D721Med (cell line): ENCODE measurements around the gene TIMM21.
A peak's percentile ranks its signal among the peaks of the same experiment; 100 is the strongest.

ENCODE experiments used
- DNase-seq: peaks from one replicate; pipeline ENCODE4 v3.0.0; 2011; ENCODE audit warnings: low spot score; ENCODE audit not compliant: insufficient read length
- FAIRE-seq: peaks from 2 replicates; lab custom pipeline; 2011; peaks lifted over from hg19 to GRCh38; lab: Jason Lieb, UNC
- TF ChIP-seq, protein P1 (sequence below): IDR thresholded peaks from 2 replicates; pipeline ENCODE4 v1.5.1; 2012; ENCODE audit warnings: mild to moderate bottlenecking, control low read depth; ENCODE audit not compliant: insufficient read depth; ENCODE audit errors: missing control alignments

The TIMM21 gene

DNA sequence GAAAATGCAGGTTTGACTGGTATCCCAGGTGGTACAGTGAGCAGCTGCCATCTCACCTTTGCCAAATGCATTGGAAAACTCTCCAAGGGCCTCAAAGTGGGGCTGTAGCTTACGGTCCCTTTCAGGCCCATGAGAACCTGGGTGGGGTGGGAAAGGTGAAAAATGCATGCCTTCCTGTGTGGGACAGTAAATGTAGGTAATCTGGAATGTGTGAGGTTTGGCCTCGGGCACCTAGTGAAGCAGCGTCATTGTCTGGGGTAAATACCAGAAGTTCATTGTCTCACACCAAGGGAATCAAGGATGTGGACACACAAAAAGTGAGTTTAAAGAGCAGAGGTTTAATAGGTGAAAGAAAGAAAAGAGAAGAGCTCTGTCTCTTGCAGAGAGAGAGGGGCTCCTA lies 36.6 kb downstream of the TIMM21 start:
- TF ChIP-seq, protein P1, sequence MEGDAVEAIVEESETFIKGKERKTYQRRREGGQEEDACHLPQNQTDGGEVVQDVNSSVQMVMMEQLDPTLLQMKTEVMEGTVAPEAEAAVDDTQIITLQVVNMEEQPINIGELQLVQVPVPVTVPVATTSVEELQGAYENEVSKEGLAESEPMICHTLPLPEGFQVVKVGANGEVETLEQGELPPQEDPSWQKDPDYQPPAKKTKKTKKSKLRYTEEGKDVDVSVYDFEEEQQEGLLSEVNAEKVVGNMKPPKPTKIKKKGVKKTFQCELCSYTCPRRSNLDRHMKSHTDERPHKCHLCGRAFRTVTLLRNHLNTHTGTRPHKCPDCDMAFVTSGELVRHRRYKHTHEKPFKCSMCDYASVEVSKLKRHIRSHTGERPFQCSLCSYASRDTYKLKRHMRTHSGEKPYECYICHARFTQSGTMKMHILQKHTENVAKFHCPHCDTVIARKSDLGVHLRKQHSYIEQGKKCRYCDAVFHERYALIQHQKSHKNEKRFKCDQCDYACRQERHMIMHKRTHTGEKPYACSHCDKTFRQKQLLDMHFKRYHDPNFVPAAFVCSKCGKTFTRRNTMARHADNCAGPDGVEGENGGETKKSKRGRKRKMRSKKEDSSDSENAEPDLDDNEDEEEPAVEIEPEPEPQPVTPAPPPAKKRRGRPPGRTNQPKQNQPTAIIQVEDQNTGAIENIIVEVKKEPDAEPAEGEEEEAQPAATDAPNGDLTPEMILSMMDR, result no peak
- peak; percentile 66 for FAIRE-seq

DNA sequence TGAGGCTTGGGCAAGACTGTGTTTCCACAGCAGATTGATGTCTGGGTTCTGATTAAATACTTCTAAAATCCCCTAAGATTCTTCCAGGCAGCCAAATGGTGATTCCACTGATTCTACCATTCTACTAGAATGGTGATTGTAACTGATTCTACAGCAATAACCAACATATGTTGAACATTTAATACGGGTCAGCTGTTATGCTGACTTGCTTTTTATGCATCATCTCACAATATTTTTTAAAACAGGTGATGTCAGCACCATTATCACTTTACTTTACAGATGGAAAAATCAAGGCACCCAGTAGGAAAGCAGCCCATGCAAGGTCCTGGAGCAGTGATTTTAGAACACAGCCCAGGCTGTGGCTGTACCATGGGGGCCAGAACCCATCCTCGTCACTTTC lies 37.5 kb downstream of the TIMM21 start:
- peak; percentile 90 for FAIRE-seq
- no peak for DNase-seq
- TF ChIP-seq, protein P1, result no peak

More for the DNA sequence above, 36.6 kb downstream of the TIMM21 start:
- DNase-seq, result no peak

DNA sequence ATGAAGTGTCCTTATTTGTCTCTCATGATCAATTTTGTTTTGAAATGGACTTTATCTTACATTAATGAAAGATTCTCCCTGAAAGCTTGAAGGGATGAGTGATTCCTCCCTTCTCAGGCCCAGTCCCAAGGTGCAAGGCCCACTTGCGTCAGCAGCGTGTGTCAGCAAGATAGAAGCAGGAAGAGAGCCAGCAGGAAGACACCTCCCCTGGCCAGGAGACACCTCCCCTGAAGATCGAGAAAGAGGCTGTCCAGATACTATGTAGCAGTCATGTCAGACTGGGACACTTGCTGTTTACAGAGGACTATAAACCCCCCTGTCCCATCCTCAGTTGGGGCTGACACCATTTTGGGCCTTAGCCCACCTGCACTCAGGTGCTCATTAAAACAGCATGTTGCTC lies 38.3 kb downstream of the TIMM21 start:
- FAIRE-seq (peak; percentile 93), DNase-seq (no peak)
- TF ChIP-seq, protein P1, result no peak

DNA sequence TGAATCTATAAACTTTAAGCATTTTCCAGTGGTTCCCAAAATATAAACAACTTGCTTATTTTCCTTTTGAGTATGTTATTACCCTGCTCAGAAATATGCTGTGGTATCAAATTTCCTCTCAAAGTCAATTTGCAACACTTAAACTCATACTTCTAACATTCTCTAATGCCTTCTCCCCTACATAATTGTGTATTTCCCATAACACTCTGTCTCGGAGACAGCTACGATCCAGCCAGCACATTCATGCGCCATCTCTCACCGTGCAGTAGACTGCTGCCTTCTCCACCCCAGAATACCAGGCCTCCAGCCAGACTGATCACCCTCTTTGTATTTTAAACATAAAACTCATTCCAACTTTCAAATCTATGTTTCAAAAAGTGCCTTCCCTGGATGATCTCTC lies 41.8 kb downstream of the TIMM21 start:
- DNase-seq (no peak), FAIRE-seq (peak; percentile 87)
- TF ChIP-seq, protein P1, result no peak

DNA sequence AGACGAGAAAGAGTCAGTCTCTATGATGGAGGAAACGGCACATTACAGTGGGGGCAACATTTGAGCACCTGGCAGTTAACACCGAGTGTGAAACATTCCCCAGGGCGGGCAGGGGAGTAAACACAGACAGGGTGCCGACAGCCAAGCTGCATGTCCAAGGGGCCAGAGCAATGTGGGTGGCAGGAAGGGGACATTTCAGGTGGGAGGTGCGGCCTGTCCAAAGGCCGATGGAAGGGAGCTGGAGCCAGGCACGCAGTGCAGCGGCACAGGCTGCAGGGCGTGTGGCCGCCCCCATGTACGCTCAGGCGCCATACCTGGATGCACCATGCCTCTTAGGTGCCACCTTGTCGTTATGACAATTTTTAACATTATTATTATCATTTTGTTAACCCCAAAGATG lies 43.3 kb downstream of the TIMM21 start:
- TF ChIP-seq, protein P1, result no peak
- DNase-seq (no peak), FAIRE-seq (no peak)

DNA sequence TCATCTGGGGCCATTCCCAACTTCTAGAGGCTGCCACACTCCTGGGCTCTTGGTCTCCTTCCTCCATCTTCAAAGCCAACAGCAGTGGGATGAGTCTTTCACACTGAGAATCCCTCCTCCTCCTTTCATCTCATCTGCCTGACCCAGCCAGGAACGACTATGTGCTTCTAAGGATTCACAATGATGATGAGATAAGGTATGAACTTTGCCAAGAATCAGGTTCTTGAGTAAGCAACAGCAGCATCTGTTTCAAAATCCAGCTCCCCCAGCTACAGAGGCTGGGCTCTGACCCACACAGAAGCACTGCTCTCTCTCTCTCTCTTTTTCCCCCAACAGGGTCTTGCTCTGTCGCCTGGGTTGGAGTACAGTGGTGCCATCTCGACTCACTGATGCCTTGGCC lies 46.4 kb downstream of the TIMM21 start:
- no peak for FAIRE-seq
- no peak for DNase-seq
- TF ChIP-seq, protein P1, result no peak

DNA sequence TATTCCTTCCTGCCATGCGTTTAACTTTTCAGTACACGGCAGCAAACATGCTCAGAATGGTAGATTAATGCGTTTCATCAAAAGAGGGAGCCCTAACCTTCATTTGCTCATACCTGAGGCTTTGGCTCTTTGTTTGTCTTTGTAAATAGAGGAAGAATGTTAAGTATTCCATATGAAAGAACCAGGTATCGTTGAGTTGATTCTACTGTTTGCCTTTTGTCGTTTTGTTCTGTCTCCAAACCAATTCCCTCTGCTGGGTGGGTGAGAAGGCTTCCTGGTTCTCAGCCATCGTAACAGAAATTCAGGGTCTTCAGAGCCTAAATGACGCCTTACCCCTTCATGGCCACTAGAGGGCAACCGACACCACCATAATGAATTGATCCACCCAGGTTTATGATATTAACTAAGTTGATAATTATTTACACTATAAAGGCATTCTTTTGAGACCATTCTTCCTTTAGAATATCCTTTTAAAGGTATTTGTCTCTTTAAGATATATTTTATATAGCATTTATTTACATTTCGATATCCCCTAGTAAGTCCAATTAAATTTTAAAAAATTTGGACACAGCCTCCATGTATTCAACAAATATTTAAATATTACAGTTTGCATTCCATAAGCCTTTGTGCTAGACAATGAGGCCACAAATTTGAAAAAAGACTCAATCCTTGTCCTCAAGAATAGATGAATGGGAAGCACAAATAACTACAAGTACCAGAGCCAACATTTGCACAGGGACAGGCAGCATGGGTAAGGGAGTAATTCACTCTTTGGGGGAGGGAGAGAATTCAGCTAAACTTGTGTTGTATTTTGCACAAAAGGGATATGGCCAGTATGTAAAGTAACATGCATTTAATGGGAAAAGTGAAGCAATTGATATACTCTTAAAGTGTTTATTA lies 48.1 kb downstream of the TIMM21 start:
- TF ChIP-seq, protein P1, result peak; percentile 85
- DNase-seq (peak; percentile 97), FAIRE-seq (peak; percentile 100)
